Neural cell (in vitro differentiated cells): ENCODE results near the gene ELAC1. TPM values are rescaled to one million over a fixed set of nuclear protein-coding genes. Genes with fewer than 3 reads are reported as not detected.

Source experiments
- H2AFZ ChIP-seq: fragments of 200-600, 300-800 bp; sonication (generic), shearing (Covaris generic); 2 replicates; pipeline ENCODE4 v1.6.0; 2014; ENCODE audit warnings: low read depth, mild to moderate bottlenecking, antibody characterized with exemption, low read length, moderate library complexity
- H3F3A ChIP-seq: fragments of 200-600 bp; shearing (Covaris generic); 2 replicates; pipeline ENCODE4 v1.6.1; 2016; ENCODE audit warnings: mild to moderate bottlenecking, moderate library complexity, mixed read lengths, antibody characterized with exemption, low read length; ENCODE audit not compliant: insufficient read depth, poor library complexity, severe bottlenecking
- H3K27ac ChIP-seq: fragments of 200-600, 300-800 bp; sonication (generic), shearing (Covaris generic); 2 replicates; pipeline ENCODE4 v1.5.1; 2014; ENCODE audit warnings: mild to moderate bottlenecking, low read length, moderate library complexity
- H3K27me3 ChIP-seq: fragments of 300-800, 200-600 bp; sonication (generic), shearing (Covaris generic); 2 replicates; pipeline ENCODE4 v1.6.0; 2014; ENCODE audit warnings: mild to moderate bottlenecking, low read depth, low read length, moderate library complexity; ENCODE audit not compliant: insufficient read depth
- H3K36me3 ChIP-seq: fragments of 300-800, 200-600 bp; sonication (generic), shearing (Covaris generic); 2 replicates; pipeline ENCODE4 v1.5.1; 2014; ENCODE audit warnings: mild to moderate bottlenecking, antibody characterized with exemption, low read length, moderate library complexity; ENCODE audit not compliant: insufficient read depth
- H3K4me2 ChIP-seq: fragments of 300-800, 200-600 bp; sonication (generic), shearing (Covaris generic); 2 replicates; pipeline ENCODE4 v1.6.0; 2014; ENCODE audit warnings: mild to moderate bottlenecking, low read length
- H3K4me3 ChIP-seq: fragments of 300-800, 200-600 bp; sonication (generic), shearing (Covaris generic); 2 replicates; pipeline ENCODE4 v1.5.1; 2014; ENCODE audit warnings: mild to moderate bottlenecking, low read length, moderate library complexity
- H3K79me2 ChIP-seq: fragments of 200-600 bp; shearing (Covaris generic); replicated peaks from 2 replicates; pipeline ENCODE4 v1.6.0; 2014; ENCODE audit warnings: mild to moderate bottlenecking, low read length, moderate library complexity; ENCODE audit not compliant: insufficient read depth
- H3K9ac ChIP-seq: fragments of 300-800, 200-600 bp; sonication (generic), shearing (Covaris generic); 2 replicates; pipeline ENCODE4 v1.6.1; 2016; ENCODE audit warnings: mild to moderate bottlenecking, low read length, mixed read lengths
- H3K9me2 ChIP-seq: fragments of 200-600 bp; shearing (Covaris generic); 2 replicates; pipeline ENCODE4 v1.6.1; 2016; ENCODE audit warnings: mild to moderate bottlenecking, low read length, mixed read lengths; ENCODE audit not compliant: insufficient read depth
- H3K9me3 ChIP-seq: fragments of 200-600, 300-800 bp; sonication (generic), shearing (Covaris generic); 2 replicates; pipeline ENCODE4 v1.6.1; 2016; ENCODE audit warnings: mild to moderate bottlenecking, mixed run types, low read length, moderate library complexity, mixed read lengths
- H4K20me1 ChIP-seq: fragments of 200-600 bp; shearing (Covaris generic); 2 replicates; pipeline ENCODE4 v1.6.1; 2016; ENCODE audit warnings: mild to moderate bottlenecking, mixed run types; ENCODE audit not compliant: insufficient read depth
- EP300 ChIP-seq: fragments of 450-650 bp; conservative IDR thresholded peaks from 2 replicates; pipeline ENCODE4 v1.6.1; 2014; ENCODE audit warnings: antibody characterized with exemption, mild to moderate bottlenecking, moderate library complexity; ENCODE audit not compliant: poor library complexity, severe bottlenecking
- EZH2 ChIP-seq: fragments of 200-600, 300-800 bp; shearing (Covaris generic), sonication (generic); IDR thresholded peaks from 2 replicates; pipeline ENCODE4 v1.6.1; 2014; ENCODE audit warnings: antibody characterized with exemption, low read length, borderline replicate concordance, mild to moderate bottlenecking; ENCODE audit not compliant: insufficient read depth, poor library complexity, severe bottlenecking
- MXI1 ChIP-seq: fragments of 450-650 bp; conservative IDR thresholded peaks from 2 replicates; pipeline ENCODE4 v1.6.1; 2014; ENCODE audit warnings: antibody characterized with exemption, mild to moderate bottlenecking; ENCODE audit not compliant: poor library complexity, severe bottlenecking
- POLR2AphosphoS5 ChIP-seq: IDR thresholded peaks from 2 replicates; pipeline ENCODE4 v1.6.1; 2012
- RAD21 ChIP-seq: fragments of 450-650 bp; conservative IDR thresholded peaks from 2 replicates; pipeline ENCODE4 v1.6.1; 2014; ENCODE audit warnings: antibody characterized with exemption, mild to moderate bottlenecking, moderate library complexity
- SMC3 ChIP-seq: fragments of 450-650 bp; conservative IDR thresholded peaks from 2 replicates; pipeline ENCODE4 v1.6.1; 2014; ENCODE audit warnings: antibody characterized with exemption, mild to moderate bottlenecking, moderate library complexity; ENCODE audit not compliant: poor library complexity
- TAF1 ChIP-seq: IDR thresholded peaks from 2 replicates; pipeline ENCODE4 v1.6.1; 2012; ENCODE audit warnings: low read depth
- polyA plus RNA-seq: library from polyadenylated mRNA; depleted of rRNA; stranded (reverse); fragments of >200 nt; gene quantifications from 2 replicates; pipeline ENCODE4 v1.2.3, GENCODE V29; 2014
- TF ChIP-seq, protein P1 (sequence below): fragments of 450-650 bp; IDR thresholded peaks from 2 replicates; pipeline ENCODE4 v1.5.1; 2014; ENCODE audit warnings: antibody characterized with exemption, mild to moderate bottlenecking, moderate library complexity; ENCODE audit not compliant: poor library complexity, severe bottlenecking
- TF ChIP-seq, protein P2 (sequence below): IDR thresholded peaks from 2 replicates; pipeline ENCODE4 v1.6.1; 2012; ENCODE audit warnings: borderline replicate concordance

The ELAC1 gene
- polyA plus RNA-seq, 1 donor from 2014 or later, result 20.6 TPM

DNA sequence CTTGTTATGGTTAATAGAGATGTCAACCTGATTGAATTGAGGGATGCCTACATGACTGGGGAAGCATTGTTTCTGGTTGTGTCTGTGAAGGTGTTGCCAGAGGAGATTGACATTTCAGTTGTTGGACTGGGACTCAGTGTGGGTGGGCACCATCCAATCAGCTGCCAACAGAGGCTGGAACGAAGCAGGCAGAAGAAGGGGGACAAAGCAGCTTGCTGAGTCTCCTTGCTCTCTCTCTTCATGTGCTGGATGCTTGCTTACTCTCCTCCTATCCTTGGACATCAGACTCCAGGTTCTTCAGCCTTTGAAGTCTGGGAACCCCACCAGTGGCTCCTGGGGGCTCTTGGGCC lies 39.9 kb downstream of the ELAC1 start:
- Histone ChIP-seq H3K9ac (no peak overlapping the region), H4K20me1 (no peaks in the 10 kb centered on the region), H3K4me3 (no peak overlapping the region), H3K4me2 (no peak overlapping the region), H3K27me3 (no peaks in the 10 kb centered on the region), H3F3A (no peaks in the 10 kb centered on the region), H2AFZ (no peak overlapping the region), H3K36me3 (no peaks in the 10 kb centered on the region), H3K27ac (no peak overlapping the region), H3K79me2 (no peaks in the 10 kb centered on the region), H3K9me2 (no peaks in the 10 kb centered on the region), H3K9me3 (no peaks in the 10 kb centered on the region)
- no peak for TF ChIP-seq MXI1
- TF ChIP-seq, protein P1, sequence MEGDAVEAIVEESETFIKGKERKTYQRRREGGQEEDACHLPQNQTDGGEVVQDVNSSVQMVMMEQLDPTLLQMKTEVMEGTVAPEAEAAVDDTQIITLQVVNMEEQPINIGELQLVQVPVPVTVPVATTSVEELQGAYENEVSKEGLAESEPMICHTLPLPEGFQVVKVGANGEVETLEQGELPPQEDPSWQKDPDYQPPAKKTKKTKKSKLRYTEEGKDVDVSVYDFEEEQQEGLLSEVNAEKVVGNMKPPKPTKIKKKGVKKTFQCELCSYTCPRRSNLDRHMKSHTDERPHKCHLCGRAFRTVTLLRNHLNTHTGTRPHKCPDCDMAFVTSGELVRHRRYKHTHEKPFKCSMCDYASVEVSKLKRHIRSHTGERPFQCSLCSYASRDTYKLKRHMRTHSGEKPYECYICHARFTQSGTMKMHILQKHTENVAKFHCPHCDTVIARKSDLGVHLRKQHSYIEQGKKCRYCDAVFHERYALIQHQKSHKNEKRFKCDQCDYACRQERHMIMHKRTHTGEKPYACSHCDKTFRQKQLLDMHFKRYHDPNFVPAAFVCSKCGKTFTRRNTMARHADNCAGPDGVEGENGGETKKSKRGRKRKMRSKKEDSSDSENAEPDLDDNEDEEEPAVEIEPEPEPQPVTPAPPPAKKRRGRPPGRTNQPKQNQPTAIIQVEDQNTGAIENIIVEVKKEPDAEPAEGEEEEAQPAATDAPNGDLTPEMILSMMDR, result no peak

DNA sequence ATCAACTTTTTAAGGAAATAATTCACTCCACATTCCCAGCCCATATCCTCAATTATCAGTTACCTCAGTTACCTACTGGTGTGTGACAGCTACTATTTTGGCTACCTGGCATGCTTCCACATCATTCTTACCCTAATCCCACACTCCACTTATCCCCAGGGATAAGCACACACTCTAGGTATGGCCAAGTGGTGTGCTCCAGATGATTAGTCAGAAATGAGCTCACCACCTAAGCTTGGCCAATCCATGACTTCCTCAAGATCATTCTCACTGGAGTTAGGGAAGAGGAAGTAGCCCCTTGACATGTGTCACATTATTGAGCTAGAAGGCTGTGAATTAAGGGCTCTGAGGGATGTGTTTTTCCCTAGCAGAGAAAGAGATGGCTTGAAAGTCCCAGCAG lies 41.2 kb downstream of the ELAC1 start:
- no peaks in the 10 kb centered on the region for H3F3A ChIP-seq
- no peak for TF ChIP-seq RAD21
- TF ChIP-seq TAF1, result no peak
- TF ChIP-seq, protein P1, result no peak
- TF ChIP-seq SMC3, result no peak
- TF ChIP-seq, protein P2, sequence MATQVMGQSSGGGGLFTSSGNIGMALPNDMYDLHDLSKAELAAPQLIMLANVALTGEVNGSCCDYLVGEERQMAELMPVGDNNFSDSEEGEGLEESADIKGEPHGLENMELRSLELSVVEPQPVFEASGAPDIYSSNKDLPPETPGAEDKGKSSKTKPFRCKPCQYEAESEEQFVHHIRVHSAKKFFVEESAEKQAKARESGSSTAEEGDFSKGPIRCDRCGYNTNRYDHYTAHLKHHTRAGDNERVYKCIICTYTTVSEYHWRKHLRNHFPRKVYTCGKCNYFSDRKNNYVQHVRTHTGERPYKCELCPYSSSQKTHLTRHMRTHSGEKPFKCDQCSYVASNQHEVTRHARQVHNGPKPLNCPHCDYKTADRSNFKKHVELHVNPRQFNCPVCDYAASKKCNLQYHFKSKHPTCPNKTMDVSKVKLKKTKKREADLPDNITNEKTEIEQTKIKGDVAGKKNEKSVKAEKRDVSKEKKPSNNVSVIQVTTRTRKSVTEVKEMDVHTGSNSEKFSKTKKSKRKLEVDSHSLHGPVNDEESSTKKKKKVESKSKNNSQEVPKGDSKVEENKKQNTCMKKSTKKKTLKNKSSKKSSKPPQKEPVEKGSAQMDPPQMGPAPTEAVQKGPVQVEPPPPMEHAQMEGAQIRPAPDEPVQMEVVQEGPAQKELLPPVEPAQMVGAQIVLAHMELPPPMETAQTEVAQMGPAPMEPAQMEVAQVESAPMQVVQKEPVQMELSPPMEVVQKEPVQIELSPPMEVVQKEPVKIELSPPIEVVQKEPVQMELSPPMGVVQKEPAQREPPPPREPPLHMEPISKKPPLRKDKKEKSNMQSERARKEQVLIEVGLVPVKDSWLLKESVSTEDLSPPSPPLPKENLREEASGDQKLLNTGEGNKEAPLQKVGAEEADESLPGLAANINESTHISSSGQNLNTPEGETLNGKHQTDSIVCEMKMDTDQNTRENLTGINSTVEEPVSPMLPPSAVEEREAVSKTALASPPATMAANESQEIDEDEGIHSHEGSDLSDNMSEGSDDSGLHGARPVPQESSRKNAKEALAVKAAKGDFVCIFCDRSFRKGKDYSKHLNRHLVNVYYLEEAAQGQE, result no peak
- TF ChIP-seq EZH2, result no peak
- no peak for TF ChIP-seq MXI1
- TF ChIP-seq POLR2AphosphoS5, result no peak
- TF ChIP-seq EP300, result no peak
- H3K9ac ChIP-seq, result no peak overlapping the region
- H3K27ac ChIP-seq, result no peak overlapping the region
- H3K9me2 ChIP-seq, result no peaks in the 10 kb centered on the region
- no peaks in the 10 kb centered on the region for H3K79me2 ChIP-seq
- H3K27me3 ChIP-seq, result no peaks in the 10 kb centered on the region
- H3K9me3 ChIP-seq, result no peaks in the 10 kb centered on the region
- no peaks in the 10 kb centered on the region for H4K20me1 ChIP-seq
- no peak overlapping the region for H3K4me3 ChIP-seq
- H3K36me3 ChIP-seq, result no peaks in the 10 kb centered on the region
- H2AFZ ChIP-seq, result no peak overlapping the region
- no peak overlapping the region for H3K4me2 ChIP-seq
